NCI-H2196 treated with DMSO at 0.1 percent for 48 hours (cell line): ENCODE data around the gene TRABD2B.

ENCODE experiments used
- DNase-seq: peaks from one replicate; lab custom pipeline; 2025; ENCODE audit not compliant: unreplicated experiment; lab: John Stamatoyannopoulos, UW

TRABD2B gene

DNA sequence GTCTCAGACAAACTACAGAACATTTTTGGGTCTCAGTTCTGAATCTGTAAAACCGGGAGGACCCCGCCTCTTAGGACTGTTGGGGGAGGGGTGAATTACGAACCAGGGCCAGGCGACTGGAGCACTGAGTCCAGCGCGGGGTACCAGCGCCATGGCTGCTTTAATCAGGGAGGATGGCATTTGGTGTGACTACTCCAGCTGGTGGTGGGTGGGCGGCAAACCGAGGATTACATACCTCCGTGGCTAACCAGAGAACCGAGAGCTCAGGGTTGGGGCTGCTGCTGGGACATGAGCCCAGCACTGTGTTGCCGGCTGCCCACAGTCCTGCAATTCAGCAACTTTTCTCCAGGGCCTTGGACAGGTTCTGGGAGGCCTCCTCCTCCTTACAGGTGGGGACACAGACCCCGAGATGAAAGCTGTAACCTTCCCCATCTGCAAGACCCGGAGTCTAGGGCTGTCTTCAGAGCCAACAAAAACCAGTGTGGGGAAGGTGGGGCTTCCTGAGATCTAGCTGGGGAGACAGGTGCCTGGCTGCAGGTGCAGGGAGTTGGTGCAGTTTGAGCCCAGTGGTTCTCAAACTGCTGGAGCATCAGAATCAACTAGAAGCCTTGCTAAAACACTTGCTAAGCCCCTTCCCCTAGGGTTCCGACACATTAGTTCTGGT, 285.9 kb downstream of the TRABD2B start:
- DNase-seq: no peak
